Activated naive CD8-positive, alpha-beta T cell treated with anti-CD3 and anti-CD28 coated beads for 36 hours (primary cell): ENCODE data around the gene MAP2K4. TPM values are rescaled to one million over a fixed set of nuclear protein-coding genes. Genes with fewer than 3 reads are reported as not detected.

Experiments
- DNase-seq: peaks from one replicate; pipeline ENCODE4 v3.0.0; 2021
- H3K27ac Mint-ChIP-seq: one replicate; pipeline ENCODE4 v1.8.0; 2022; ENCODE audit warnings: mild to moderate bottlenecking, moderate library complexity, mixed read lengths
- H3K27me3 Mint-ChIP-seq: one replicate; pipeline ENCODE4 v1.8.0; 2022; ENCODE audit warnings: mild to moderate bottlenecking, mixed read lengths
- H3K36me3 Mint-ChIP-seq: one replicate; pipeline ENCODE4 v1.8.0; 2021; ENCODE audit warnings: mild to moderate bottlenecking, mixed read lengths
- H3K4me1 Mint-ChIP-seq: one replicate; pipeline ENCODE4 v1.8.0; 2021; ENCODE audit warnings: mixed read lengths
- H3K4me3 Mint-ChIP-seq: one replicate; pipeline ENCODE4 v1.8.0; 2022; ENCODE audit warnings: mild to moderate bottlenecking, moderate library complexity, mixed read lengths
- H3K9me3 Mint-ChIP-seq: one replicate; pipeline ENCODE4 v1.8.0; 2022; ENCODE audit warnings: mixed read lengths
- total RNA-seq, 2 experiments: library from RNA; stranded (reverse); gene quantifications; one replicate each; pipeline ENCODE4 v1.2.3, GENCODE V29; 2021

Gene MAP2K4
- total RNA-seq, 2 experiments from 2014 or later = 43.6 to 48.0 TPM

- H3K36me3 Mint-ChIP-seq = peaks cover 9% of the 10 kb centered on the region
- H3K9me3 Mint-ChIP-seq = no peaks in the 10 kb centered on the region
- H3K4me1 Mint-ChIP-seq = peaks cover 51% of the 10 kb centered on the region
- no peak for DNase-seq
- H3K27me3 Mint-ChIP-seq = no peaks in the 10 kb centered on the region
- H3K27ac Mint-ChIP-seq = peak overlapping the region; percentile 38
- H3K4me3 Mint-ChIP-seq = peak overlapping the region; percentile 82
These were observed 1.0 kb downstream of the MAP2K4 start for GRCh38 chr17:12021623-12022140.

- Mint-ChIP-seq H3K27me3 (no peaks in the 10 kb centered on the region), H3K4me1 (peaks cover 56% of the 10 kb centered on the region), H3K9me3 (no peaks in the 10 kb centered on the region), H3K4me3 (peak overlapping the region; percentile 82), H3K27ac (peak overlapping the region; percentile 21), H3K36me3 (peaks cover 16% of the 10 kb centered on the region)
- DNase-seq = no peak
These were observed 1.6 kb downstream of the MAP2K4 start for GRCh38 chr17:12022310-12022709.

- no peak overlapping the region for H3K27ac Mint-ChIP-seq
- no peak for DNase-seq
- no peaks in the 10 kb centered on the region for H3K9me3 Mint-ChIP-seq
- peaks cover 71% of the 10 kb centered on the region for H3K4me1 Mint-ChIP-seq
- no peak overlapping the region for H3K4me3 Mint-ChIP-seq
- no peaks in the 10 kb centered on the region for H3K27me3 Mint-ChIP-seq
- peaks cover 27% of the 10 kb centered on the region for H3K36me3 Mint-ChIP-seq
These were observed 3.6 kb downstream of the MAP2K4 start for GRCh38 chr17:12024327-12024726.

- H3K27me3 Mint-ChIP-seq = no peaks in the 10 kb centered on the region
- H3K36me3 Mint-ChIP-seq = peaks cover 31% of the 10 kb centered on the region
- no peak overlapping the region for H3K4me3 Mint-ChIP-seq
- DNase-seq = no peak
- no peak overlapping the region for H3K27ac Mint-ChIP-seq
- peaks cover 73% of the 10 kb centered on the region for H3K4me1 Mint-ChIP-seq
- no peaks in the 10 kb centered on the region for H3K9me3 Mint-ChIP-seq
These were observed 7.0 kb downstream of the MAP2K4 start for GRCh38 chr17:12027658-12028057.

- Mint-ChIP-seq H3K27ac (no peak overlapping the region), H3K27me3 (no peaks in the 10 kb centered on the region), H3K36me3 (peaks cover 33% of the 10 kb centered on the region), H3K4me3 (no peak overlapping the region), H3K9me3 (no peaks in the 10 kb centered on the region), H3K4me1 (peaks cover 66% of the 10 kb centered on the region)
- DNase-seq = no peak
These were observed 7.9 kb downstream of the MAP2K4 start for GRCh38 chr17:12028611-12029010.

GRCh38 chr17:12034538-12034937 lies 13.9 kb downstream of the MAP2K4 start:
- Mint-ChIP-seq H3K27me3 (no peaks in the 10 kb centered on the region), H3K4me3 (no peak overlapping the region), H3K27ac (no peak overlapping the region), H3K36me3 (peaks cover 22% of the 10 kb centered on the region), H3K4me1 (peaks cover 48% of the 10 kb centered on the region), H3K9me3 (no peaks in the 10 kb centered on the region)
- no peak for DNase-seq

- peaks cover 23% of the 10 kb centered on the region for H3K36me3 Mint-ChIP-seq
- no peaks in the 10 kb centered on the region for H3K27me3 Mint-ChIP-seq
- H3K9me3 Mint-ChIP-seq = no peaks in the 10 kb centered on the region
- no peak overlapping the region for H3K27ac Mint-ChIP-seq
- H3K4me1 Mint-ChIP-seq = peaks cover 49% of the 10 kb centered on the region
- DNase-seq = no peak
- H3K4me3 Mint-ChIP-seq = no peak overlapping the region
These were observed 15.0 kb downstream of the MAP2K4 start for GRCh38 chr17:12035673-12036072.

GRCh38 chr17:12037970-12038369 lies 17.3 kb downstream of the MAP2K4 start:
- Mint-ChIP-seq H3K4me3 (no peak overlapping the region), H3K36me3 (peaks cover 28% of the 10 kb centered on the region), H3K27me3 (no peaks in the 10 kb centered on the region), H3K9me3 (peaks cover 1% of the 10 kb centered on the region), H3K27ac (no peak overlapping the region), H3K4me1 (peaks cover 55% of the 10 kb centered on the region)
- no peak for DNase-seq

GRCh38 chr17:12040478-12040877 lies 19.8 kb downstream of the MAP2K4 start:
- H3K27me3 Mint-ChIP-seq = no peaks in the 10 kb centered on the region
- H3K4me1 Mint-ChIP-seq = peaks cover 72% of the 10 kb centered on the region
- peaks cover 1% of the 10 kb centered on the region for H3K9me3 Mint-ChIP-seq
- H3K27ac Mint-ChIP-seq = peak overlapping the region; percentile 81
- DNase-seq = no peak
- no peak overlapping the region for H3K4me3 Mint-ChIP-seq
- peaks cover 22% of the 10 kb centered on the region for H3K36me3 Mint-ChIP-seq

- DNase-seq = no peak
- peaks cover 75% of the 10 kb centered on the region for H3K4me1 Mint-ChIP-seq
- peak overlapping the region; percentile 81 for H3K27ac Mint-ChIP-seq
- no peaks in the 10 kb centered on the region for H3K27me3 Mint-ChIP-seq
- H3K36me3 Mint-ChIP-seq = peaks cover 24% of the 10 kb centered on the region
- H3K9me3 Mint-ChIP-seq = peaks cover 1% of the 10 kb centered on the region
- H3K4me3 Mint-ChIP-seq = peak overlapping the region; percentile 59
These were observed 20.6 kb downstream of the MAP2K4 start for GRCh38 chr17:12041312-12041711.

- H3K27ac Mint-ChIP-seq = no peak overlapping the region
- peaks cover 4% of the 10 kb centered on the region for H3K9me3 Mint-ChIP-seq
- no peak for DNase-seq
- H3K36me3 Mint-ChIP-seq = peaks cover 32% of the 10 kb centered on the region
- no peaks in the 10 kb centered on the region for H3K27me3 Mint-ChIP-seq
- H3K4me1 Mint-ChIP-seq = peaks cover 79% of the 10 kb centered on the region
- H3K4me3 Mint-ChIP-seq = no peak overlapping the region
These were observed 23.0 kb downstream of the MAP2K4 start for GRCh38 chr17:12043702-12044101.

GRCh38 chr17:12046786-12047185 lies 26.1 kb downstream of the MAP2K4 start:
- Mint-ChIP-seq H3K4me3 (no peak overlapping the region), H3K36me3 (peaks cover 28% of the 10 kb centered on the region), H3K27me3 (no peaks in the 10 kb centered on the region), H3K4me1 (peaks cover 77% of the 10 kb centered on the region), H3K9me3 (peaks cover 4% of the 10 kb centered on the region), H3K27ac (no peak overlapping the region)
- DNase-seq = no peak

GRCh38 chr17:12047681-12048376 lies 27.2 kb downstream of the MAP2K4 start:
- DNase-seq = no peak
- Mint-ChIP-seq H3K27me3 (no peaks in the 10 kb centered on the region), H3K36me3 (peaks cover 27% of the 10 kb centered on the region), H3K9me3 (peaks cover 2% of the 10 kb centered on the region), H3K4me3 (no peak overlapping the region), H3K4me1 (peaks cover 82% of the 10 kb centered on the region), H3K27ac (no peak overlapping the region)

GRCh38 chr17:12048843-12049473 lies 28.3 kb downstream of the MAP2K4 start:
- DNase-seq = no peak
- H3K27ac Mint-ChIP-seq = peak overlapping the region; percentile 55
- H3K4me3 Mint-ChIP-seq = no peak overlapping the region
- H3K4me1 Mint-ChIP-seq = peaks cover 80% of the 10 kb centered on the region
- peaks cover 2% of the 10 kb centered on the region for H3K9me3 Mint-ChIP-seq
- H3K27me3 Mint-ChIP-seq = no peaks in the 10 kb centered on the region
- H3K36me3 Mint-ChIP-seq = peaks cover 24% of the 10 kb centered on the region

- no peak overlapping the region for H3K27ac Mint-ChIP-seq
- peaks cover 2% of the 10 kb centered on the region for H3K9me3 Mint-ChIP-seq
- H3K4me1 Mint-ChIP-seq = peaks cover 79% of the 10 kb centered on the region
- H3K36me3 Mint-ChIP-seq = peaks cover 26% of the 10 kb centered on the region
- no peaks in the 10 kb centered on the region for H3K27me3 Mint-ChIP-seq
- no peak for DNase-seq
- H3K4me3 Mint-ChIP-seq = no peak overlapping the region
These were observed 30.1 kb downstream of the MAP2K4 start for GRCh38 chr17:12050646-12051225.
